GM21786 (cell line): ENCODE data around the gene PCSK6.

Experiments
- ATAC-seq: cut with Tn5 transposase; IDR thresholded peaks from one replicate; pipeline ENCODE4 v1.9.1; 2021; ENCODE audit not compliant: unreplicated experiment

Gene PCSK6

DNA sequence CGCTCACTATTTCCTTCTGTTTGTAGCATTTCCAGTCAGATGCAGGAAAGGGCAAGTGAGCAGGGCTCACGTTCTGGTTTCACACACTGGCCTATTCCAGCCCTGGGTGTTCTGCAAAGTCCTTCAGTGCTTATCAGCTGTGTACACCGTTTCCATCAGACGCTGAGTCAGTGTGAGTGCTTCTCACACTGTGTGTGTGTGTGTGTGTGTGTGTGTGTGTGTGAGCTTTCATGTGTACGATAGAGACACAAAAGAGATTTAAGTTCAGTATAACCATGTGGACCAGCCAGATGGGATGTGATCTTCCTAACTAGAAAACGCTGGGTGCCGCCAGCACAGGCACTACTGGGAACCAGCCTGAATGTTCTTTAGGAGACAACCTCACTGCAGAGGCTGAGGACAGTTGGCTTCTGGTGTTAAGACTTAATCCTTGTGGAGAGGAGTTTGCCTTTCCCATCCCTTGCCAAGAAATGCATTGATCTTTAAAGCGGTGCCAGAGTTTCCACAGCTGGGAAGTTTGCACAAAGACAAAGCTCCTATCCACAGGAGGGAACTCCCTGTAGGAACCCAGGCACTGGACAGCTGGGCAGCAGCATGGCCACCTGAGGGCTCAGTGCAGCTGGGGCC lies 233.8 kb downstream of the PCSK6 start:
- no peak for ATAC-seq

DNA sequence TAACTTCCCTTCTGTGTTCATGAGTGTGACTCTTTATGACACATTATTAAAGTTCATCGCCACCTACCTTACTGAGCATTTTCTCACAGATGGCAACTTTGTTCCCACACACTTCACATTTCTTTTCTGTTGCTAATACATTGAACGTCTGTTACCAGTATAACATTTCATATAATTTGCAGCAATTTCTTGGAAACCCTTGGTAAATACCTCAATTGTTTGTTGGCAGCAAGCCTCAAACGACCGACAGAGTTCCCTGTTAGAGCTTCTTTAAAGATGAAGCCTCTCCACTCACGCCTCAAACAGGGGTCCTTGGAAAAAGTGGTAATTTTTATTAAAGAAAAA lies 234.5 kb downstream of the PCSK6 start:
- ATAC-seq: no peak

DNA sequence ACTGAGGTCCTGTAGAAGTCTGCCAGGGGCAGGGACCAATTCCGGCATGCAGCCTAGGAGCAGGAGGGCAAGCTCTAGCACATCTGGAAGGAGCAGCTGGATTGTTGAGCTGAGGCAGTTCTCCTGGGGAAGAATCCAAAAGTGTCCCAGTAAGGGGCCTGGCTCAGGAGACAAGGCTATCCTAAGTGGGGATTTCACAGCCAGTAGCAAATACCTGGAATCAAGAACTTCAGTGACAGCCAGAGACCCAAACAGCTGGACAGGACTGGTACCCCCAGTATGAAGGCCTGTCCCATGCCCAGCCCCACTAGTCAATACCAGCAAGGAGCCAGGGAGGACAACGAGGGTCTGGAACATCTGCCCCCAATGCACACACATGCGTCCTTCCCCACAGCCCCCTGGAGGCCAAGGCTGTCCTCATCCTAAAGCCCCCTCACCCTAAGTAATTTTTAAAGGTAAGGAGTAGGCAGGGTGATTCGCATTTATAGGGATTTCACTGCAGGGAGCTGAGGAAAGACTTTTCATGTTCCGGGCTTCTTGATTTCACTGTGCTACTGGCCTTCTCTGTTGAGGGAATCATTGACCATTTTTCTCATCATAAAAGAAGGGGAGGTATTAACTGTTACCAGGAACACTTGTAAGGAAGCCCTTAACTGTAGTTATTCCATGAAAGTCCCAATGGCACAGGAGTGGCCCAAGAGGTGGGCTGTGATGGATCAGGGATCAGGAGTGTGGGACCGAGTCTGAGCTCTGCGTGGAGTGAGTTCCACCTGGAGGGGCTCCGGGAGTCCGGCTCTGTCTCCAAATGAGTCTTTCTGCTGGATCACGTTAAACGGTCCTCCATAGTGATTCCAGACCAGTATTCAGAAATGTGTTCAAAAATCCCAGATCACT lies 235.1 kb downstream of the PCSK6 start:
- no peak for ATAC-seq
